Lower leg skin (tissue), 4 donors: ENCODE results near the gene COL4A3. TPM values are rescaled to one million over a fixed set of nuclear protein-coding genes. Genes with fewer than 3 reads are reported as not detected.

Source experiments
- DNase-seq, 2 donors: peaks; one replicate each; pipeline ENCODE4 v3.0.0-alpha.2; 2019; ENCODE audit warnings: low spot score in 2 of 2
- H3K4me3 ChIP-seq: fragments of 200-600 bp; sonication (generic); 2 replicates; pipeline ENCODE4 v1.5.1; 2017; ENCODE audit warnings: mild to moderate bottlenecking, low read depth; ENCODE audit not compliant: poor library complexity, severe bottlenecking
- POLR2A ChIP-seq, 2 donors: fragments of 450-650 bp; IDR thresholded peaks; one replicate each; pipeline ENCODE4 v1.6.1; 2016 to 2017; ENCODE audit warnings: antibody characterized with exemption in 2 of 2, mild to moderate bottlenecking in 1 of 2, moderate library complexity in 1 of 2
- WGBS, 2 donors: methylation state at CpG; one replicate each; pipeline ENCODE4 v1.1.5; 2018; 5-methylcytosine and 5-hydroxymethylcytosine counted together
- intact Hi-C: fragments of 100-400 bp; cut with DNase I; formaldehyde crosslinking; loops from one replicate; pipeline ENCODE4 v1.15.0; 2023; ENCODE audit warnings: low total_unique reads
- total RNA-seq, 4 donors: library from RNA; depleted of rRNA; stranded (reverse); fragments of >200 nt; gene quantifications; one replicate each; pipeline ENCODE4 v1.1.0, GENCODE V29; 2016
- TF ChIP-seq, protein P1 (sequence below), 3 donors: fragments of 450-650 bp; IDR thresholded peaks; one replicate each; pipeline ENCODE4 v1.5.1; 2016; ENCODE audit warnings: antibody characterized with exemption in 3 of 3, mild to moderate bottlenecking in 3 of 3, moderate library complexity in 2 of 3

COL4A3 gene
- total RNA-seq, 4 donors from 2014 or later: 0.08 to 0.56 (median 0.24) TPM

DNA sequence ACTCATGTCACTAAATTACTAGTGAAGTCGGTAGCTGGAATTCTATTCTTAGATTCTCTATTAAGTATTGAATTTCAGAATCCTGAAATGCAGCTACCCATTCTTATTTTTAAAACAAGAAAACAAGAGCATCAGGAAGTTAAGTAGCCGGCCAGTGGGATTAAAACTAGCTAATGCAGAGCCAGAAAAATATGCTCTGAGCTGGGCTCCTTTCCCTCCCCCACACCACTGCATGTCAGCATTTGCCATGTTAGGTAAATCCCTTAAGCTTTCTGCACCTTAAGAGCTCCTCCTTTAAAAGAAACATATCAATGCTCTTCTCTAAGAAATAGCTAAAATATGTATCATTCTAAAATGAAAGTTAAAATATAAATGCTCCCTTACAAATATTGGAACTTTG, 88.4 kb downstream of the COL4A3 start:
- intact Hi-C loops: no loop called here
- no peak for DNase-seq
- WGBS, 2 donors: 73% methylated on average over 2 of the region's 2 CpGs
- H3K4me3 ChIP-seq: no peak overlapping the region
- no peak for TF ChIP-seq POLR2A (IDR thresholded peaks at IDR 0.05)
- TF ChIP-seq, protein P1, sequence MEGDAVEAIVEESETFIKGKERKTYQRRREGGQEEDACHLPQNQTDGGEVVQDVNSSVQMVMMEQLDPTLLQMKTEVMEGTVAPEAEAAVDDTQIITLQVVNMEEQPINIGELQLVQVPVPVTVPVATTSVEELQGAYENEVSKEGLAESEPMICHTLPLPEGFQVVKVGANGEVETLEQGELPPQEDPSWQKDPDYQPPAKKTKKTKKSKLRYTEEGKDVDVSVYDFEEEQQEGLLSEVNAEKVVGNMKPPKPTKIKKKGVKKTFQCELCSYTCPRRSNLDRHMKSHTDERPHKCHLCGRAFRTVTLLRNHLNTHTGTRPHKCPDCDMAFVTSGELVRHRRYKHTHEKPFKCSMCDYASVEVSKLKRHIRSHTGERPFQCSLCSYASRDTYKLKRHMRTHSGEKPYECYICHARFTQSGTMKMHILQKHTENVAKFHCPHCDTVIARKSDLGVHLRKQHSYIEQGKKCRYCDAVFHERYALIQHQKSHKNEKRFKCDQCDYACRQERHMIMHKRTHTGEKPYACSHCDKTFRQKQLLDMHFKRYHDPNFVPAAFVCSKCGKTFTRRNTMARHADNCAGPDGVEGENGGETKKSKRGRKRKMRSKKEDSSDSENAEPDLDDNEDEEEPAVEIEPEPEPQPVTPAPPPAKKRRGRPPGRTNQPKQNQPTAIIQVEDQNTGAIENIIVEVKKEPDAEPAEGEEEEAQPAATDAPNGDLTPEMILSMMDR (IDR thresholded peaks at IDR 0.05): no peak

DNA sequence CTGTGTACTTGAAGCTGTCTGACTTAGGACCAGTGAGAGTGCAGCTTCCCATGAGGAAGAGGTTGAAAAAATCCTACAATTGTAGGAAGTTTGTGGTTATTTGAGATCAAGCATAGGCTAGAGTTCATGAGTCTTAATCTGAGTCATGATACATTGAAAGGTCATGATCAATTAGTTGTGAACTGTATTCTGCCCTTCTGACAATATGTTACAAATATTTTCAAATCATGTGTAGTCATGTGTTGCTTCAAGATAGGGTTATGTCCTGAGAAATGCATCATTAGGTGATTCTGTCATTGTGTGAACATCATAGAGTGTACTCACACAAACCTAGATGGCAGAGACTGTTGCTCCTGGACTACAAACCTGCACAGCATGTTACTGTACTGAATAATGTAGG, 92.2 kb downstream of the COL4A3 start:
- no peak overlapping the region for H3K4me3 ChIP-seq
- no peak for DNase-seq
- intact Hi-C loops: no loop called here
- TF ChIP-seq POLR2A (IDR thresholded peaks at IDR 0.05): no peak
- TF ChIP-seq, protein P1 (IDR thresholded peaks at IDR 0.05): no peak

DNA sequence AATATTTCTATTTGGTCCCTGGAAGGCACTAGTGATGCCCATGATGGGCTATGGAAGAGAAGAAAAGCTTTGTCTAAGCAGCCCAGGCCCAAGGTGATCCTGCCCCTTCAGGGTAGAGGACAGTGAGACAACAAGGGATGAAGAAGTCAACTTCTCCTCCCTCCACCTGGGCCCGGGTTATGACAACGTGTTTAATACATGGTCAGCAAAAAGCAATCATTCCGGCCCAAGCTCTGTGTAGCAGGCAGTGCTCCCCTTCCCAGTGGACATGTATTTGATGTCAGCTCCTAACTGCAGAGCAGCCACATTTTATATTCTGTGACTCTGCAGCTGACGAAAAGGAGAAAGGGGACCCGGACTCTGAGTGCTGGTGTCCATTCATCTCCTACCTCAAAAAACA, 93.4 kb downstream of the COL4A3 start:
- TF ChIP-seq, protein P1 (IDR thresholded peaks at IDR 0.05): no peak
- TF ChIP-seq POLR2A (IDR thresholded peaks at IDR 0.05): no peak
- no peak overlapping the region for H3K4me3 ChIP-seq
- WGBS, 2 donors: 81 to 95% methylated on average over 5 of the region's 5 CpGs
- intact Hi-C loops: no loop called here
- no peak for DNase-seq

DNA sequence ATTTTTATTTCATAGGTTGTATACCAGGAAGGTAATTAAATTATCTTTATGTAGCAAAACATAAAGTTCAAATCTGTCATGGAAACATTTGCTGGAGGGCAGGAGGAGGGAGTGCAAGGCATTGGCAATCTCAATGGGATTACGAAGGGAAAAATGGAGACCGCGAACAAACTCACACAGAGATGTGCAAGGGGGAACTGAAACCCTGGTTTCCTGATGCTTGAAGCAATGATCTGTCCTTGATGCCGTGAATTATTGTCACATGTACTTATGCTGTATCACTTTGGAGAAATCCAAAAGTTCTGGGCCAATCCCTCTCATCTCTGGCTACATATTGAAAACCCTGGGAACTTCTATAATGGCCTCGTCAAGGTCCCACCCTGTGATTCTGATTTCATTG, 95.6 kb downstream of the COL4A3 start:
- WGBS, 2 donors: 72 to 74% methylated on average over 5 of the region's 5 CpGs
- intact Hi-C loops: no loop called here
- H3K4me3 ChIP-seq: no peak overlapping the region
- no peak for DNase-seq
- no peak for TF ChIP-seq POLR2A (IDR thresholded peaks at IDR 0.05)
- TF ChIP-seq, protein P1 (IDR thresholded peaks at IDR 0.05): no peak

DNA sequence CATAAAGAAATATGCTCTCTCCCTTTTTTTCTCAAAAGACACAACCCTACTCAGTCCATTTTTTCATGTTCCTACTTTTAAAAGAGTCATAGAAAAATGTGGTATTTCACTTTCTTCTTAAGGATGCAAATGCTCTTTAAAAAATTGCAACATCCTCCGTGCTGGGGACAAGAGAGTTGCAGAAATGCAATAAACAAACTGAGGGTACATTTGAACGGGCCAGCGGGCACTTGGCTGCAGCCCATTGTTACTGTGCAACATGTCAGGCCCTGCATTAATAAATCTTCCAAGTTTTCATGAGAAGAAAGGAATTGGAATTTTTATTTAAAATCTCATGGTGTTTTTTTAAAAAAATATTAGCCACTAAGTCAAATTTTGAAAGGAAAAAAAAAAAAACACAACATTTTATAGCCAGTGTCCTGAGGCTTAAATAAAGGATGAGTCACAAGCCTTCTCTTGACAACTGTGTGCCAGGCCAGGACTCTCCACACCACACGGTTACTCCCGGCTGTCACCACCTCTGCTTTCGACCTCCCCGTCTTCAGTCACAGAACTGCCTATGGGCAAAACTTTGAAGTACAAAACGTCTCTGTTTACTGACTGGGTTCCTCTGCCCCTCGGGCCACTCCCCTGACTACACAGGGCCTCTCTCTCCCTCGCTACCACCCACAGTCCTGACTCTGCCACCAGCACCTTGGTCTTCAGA, 103.1 kb downstream of the COL4A3 start:
- intact Hi-C loops: no loop called here
- TF ChIP-seq, protein P1 (IDR thresholded peaks at IDR 0.05): no peak
- no peak for TF ChIP-seq POLR2A (IDR thresholded peaks at IDR 0.05)
- DNase-seq: no peak
- 44 to 61% methylated on average over 10 of the region's 10 CpGs for WGBS, 2 donors
- no peak overlapping the region for H3K4me3 ChIP-seq

DNA sequence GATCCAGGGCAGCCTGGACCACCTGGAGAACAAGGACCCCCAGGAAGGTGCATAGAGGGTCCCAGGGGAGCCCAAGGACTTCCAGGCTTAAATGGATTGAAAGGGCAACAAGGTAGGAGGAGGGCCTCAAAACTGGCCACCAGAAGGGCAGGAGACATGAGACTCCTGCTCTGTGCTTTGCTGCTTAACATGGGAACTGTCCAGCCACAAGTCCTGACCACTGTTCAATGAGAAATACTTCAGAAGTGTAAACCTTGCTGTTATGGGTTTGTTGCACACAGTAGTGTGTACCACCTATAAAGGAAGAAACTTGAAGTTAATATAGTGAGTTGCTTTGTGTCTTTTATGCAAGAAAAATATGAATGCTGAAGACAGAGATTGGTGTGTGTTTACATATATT, 116.5 kb downstream of the COL4A3 start:
- H3K4me3 ChIP-seq: no peak overlapping the region
- DNase-seq: no peak
- TF ChIP-seq, protein P1 (IDR thresholded peaks at IDR 0.05): no peak
- no peak for TF ChIP-seq POLR2A (IDR thresholded peaks at IDR 0.05)
- intact Hi-C loops: no loop called here
